HG03103 (cell line): ENCODE data around the gene CHST11.

Source experiments
- ATAC-seq: cut with Tn5 transposase; IDR thresholded peaks from one replicate; pipeline ENCODE4 v1.9.1; 2021; ENCODE audit warnings: low read depth; ENCODE audit not compliant: unreplicated experiment

Gene CHST11

DNA sequence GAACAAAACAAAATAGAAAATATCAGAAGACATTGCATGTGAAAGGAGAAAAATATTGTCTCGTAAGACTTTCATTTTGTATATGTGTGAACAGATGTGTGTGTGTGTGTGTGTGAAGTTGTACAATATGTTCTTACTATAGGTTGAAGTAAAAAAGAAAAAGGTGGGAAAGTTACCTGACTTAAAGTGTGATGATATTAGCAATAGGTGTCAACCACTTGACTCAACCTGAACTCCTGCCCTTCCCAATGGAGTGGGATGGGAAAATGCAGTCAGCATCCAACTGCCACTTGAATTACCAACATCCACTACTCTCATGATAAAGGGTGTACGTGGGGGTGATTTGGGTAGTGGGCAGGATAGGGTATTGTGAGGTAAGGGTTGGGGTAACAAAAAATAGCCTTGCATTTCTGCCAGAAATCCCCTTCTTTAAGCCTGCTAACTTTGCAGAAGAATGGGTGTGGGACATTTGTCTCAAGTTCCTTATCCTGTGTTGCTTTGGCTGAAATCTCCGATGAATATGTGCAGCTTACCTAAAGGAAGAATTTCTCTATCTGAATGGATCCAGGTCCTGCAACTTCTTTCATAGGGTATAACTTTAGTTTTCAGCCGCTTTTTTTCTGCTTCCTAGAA is 181.6 kb downstream of the CHST11 start:
- ATAC-seq: no peak

DNA sequence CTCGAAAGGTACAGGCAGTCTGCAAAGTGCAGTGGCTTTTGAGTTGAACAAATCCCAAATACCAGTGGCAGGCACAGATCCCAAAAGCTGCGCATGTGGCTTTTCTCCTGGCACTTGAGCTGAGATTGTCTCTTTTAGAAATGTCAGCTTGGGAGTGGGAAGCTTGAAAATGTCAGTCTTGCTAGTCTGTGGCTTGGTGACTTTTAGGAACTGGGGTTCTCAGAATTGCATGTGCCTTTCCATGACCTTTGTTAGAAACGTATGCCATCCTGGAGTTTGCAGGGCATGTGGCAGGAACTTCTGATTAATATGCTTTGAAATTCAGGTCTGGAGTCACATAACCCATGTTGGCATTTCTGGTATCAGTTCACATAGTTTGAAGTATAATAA is 182.1 kb downstream of the CHST11 start:
- no peak for ATAC-seq

- no peak for ATAC-seq
These were observed 184.2 kb downstream of the CHST11 start for GRCh38 chr12:104640956-104641355.

DNA sequence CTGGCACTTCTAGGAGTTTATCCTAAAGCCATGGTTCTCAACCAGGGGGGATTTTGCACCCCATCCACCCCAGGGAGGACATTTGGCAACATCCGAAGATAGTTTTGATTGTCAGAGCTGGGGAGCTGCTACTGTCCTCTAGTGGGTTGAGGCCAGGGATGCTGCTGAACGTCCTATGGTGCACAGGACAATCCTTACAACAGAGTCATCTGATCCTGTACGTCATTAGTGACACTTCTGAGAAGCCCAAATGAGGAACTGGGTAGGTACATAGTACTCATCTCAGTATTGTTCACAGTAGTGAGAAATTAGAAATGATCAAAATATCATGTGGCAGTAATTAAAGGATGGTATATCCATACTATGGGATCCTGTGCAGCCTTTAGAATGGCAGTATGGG is 185.1 kb downstream of the CHST11 start:
- peak; percentile 88 for ATAC-seq

- ATAC-seq: no peak
These were observed 186.5 kb downstream of the CHST11 start for GRCh38 chr12:104643093-104643818.

DNA sequence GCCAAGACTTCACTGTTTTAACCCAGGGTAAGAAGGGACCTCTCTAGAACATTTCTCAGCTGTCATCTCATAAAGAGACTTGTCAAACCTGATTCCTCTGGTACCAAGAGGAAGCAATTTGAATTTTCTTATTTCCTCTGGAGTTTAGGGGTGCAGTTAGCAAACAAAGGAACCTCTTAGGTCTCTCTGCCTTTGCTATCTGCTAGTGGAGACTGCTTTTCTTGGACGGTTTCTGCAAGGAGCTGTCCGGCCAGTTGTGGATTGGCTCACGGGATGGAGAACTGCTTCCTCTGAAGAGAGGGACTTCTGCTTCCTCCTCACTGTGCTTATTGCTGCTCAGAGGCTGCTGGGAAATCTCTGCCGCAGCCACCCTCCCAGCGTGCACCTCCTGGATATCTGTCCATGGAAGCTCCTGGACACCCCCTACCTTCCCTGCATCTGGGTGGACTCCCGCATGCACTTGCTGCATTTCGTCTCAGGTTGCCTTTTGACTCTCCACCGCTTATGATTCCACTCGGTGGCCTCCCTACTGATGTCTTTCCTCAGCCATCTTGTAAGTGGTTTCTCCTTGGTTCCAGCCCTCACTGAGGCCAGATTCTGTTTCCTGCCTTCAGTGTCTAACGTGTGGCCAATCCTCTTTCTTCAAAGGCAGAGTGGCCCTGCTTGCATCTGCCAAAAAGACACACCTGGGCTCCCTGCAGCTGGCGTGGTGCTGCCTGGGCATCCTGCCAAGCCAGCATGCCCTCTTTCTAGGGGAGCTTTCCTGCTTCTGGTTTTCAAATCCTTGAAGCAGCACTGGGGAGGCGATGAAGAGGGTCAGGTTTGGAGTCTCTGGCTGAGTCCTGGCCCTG is 187.3 kb downstream of the CHST11 start:
- ATAC-seq: no peak

- ATAC-seq: no peak
These were observed 192.0 kb downstream of the CHST11 start for GRCh38 chr12:104648756-104649155.

GRCh38 chr12:104649217-104649824 is 192.6 kb downstream of the CHST11 start:
- no peak for ATAC-seq

DNA sequence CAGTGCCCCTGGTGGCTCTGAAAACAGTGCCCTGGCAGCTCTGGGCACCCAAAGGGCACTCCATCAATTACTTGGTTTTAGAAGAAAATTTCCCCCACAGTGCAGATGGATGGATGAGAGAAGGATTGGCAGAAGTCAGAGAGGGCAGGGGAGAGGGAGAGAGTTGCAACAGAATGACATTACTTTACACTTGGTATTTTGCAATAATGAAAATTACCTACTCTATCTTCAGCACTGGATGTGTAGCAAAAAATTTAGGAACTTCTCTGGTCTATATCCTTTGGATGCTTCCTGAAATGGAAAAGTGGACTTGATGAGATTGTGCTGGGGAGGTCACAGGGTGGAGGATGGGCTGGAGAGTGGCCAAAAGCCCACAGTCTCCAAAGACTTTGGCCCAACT is 193.2 kb downstream of the CHST11 start:
- ATAC-seq: no peak

GRCh38 chr12:104650541-104650940 is 193.8 kb downstream of the CHST11 start:
- no peak for ATAC-seq

- ATAC-seq: no peak
These were observed 195.1 kb downstream of the CHST11 start for GRCh38 chr12:104651811-104652210.

GRCh38 chr12:104652358-104652757 is 195.6 kb downstream of the CHST11 start:
- ATAC-seq: no peak

DNA sequence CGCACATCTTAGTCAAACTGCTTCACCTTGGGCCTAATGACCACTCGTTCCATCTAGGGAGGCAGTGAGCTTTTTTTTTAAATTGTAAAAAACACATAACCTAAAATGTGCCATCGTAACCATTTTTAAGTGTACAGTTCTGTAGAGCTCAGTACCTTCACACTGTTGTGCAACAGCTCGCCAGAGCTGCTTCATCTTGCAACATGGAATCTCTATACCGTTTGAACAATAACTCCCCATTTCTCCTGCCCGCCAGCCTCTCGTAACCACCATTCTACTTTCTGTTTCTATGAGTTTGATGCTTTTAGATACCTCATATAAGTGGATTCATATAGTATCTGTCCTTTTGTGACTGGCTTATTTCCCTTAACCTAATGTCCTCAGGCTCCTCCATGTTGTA is 196.2 kb downstream of the CHST11 start:
- ATAC-seq: no peak

GRCh38 chr12:104653730-104654664 is 197.2 kb downstream of the CHST11 start:
- no peak for ATAC-seq

GRCh38 chr12:104654665-104655609 is 198.2 kb downstream of the CHST11 start:
- no peak for ATAC-seq

DNA sequence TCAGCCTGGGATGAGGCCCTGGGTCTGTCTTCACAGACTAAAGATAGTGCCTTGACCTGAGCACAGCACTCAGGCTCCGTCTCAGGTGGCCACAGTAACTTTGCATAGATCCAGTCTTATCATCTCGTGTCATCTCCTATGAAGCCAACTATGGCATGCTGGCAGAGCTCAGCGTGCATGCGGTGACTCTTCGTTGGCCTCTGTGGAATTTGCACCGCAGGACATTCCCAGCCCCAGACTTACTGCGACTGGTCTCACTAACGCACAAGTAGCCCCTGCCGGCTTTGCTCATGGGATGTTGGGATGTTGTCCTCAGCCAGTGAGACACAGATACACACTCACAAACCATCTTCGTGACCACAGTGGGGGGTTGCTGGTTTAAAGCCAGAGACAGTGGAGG is 199.6 kb downstream of the CHST11 start:
- ATAC-seq: no peak

DNA sequence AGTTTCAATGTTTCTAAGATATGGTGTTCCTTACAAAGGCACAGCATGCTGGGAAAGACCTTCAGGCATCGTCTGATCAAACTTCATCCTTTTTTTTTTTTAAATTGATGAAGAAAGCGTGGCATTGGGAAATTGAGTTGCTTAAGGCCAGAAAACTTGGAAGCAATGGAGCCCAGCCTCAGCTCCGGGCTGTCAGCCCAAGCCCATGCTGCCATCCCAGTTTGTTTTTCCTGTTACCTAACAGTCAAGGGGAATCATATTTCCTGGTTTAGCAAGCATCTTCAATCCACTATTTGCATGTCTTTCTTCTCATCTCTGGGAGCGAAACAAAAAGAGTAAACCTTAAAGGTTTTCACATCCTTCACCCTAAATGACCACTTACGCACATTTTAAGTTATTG is 200.2 kb downstream of the CHST11 start:
- no peak for ATAC-seq

DNA sequence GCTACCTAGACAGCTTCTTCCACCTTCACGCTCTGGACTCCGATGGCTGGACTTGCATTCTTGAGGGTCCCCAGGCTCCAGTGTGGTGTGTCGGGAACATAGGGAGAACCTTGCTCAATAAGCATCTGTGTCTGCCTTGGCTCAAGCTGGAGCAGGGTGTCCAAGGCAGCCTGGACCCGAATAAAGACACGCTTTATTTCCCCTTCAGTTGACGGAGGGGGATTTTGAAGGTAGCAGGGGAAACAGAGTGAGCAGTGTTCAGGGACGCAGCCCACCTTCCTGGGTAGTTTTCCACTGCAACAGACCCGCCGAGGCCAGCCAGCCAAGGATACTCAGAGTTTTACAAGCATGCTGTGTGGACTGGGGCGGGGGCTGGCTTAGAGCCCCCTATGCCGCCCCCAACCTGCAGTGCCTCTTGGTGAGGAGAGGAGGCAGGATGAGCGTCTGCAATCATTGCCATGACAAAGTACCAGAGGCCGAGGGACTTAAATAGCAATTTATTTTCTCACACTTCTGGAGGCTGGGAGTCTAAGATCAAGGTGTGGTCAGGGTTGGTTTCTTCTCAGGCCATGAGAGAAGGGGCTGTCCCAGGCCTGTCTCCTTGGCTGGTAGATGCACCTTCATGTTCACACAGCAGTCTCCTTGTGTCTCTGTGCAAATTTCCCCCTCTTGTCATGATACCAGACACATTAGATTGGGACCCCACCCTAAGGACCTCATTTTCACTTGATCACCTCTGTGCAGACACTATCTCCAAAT is 201.2 kb downstream of the CHST11 start:
- ATAC-seq: no peak
